IPS-11a (cell line): ENCODE data around the gene P3H2.

Source experiments
- H3K4me3 ChIP-seq: one replicate; pipeline ENCODE4 v1.5.1; 2013; ENCODE audit warnings: low read depth, low read length, control low read depth

Gene P3H2

GRCh38 chr3:189908646-189909045 is 212.1 kb downstream of the P3H2 start:
- H3K4me3 ChIP-seq, result no peak overlapping the region

GRCh38 chr3:189907803-189908202 is 212.9 kb downstream of the P3H2 start:
- no peak overlapping the region for H3K4me3 ChIP-seq
